Activated CD8-positive, alpha-beta memory T cell treated with anti-CD3 and anti-CD28 coated beads, Interleukin-2, amount 50 U/mL, for 48 hours (primary cell): Measurements from ENCODE around the gene REC8.
"Not testable (repeated sequence)": the region's sequence is repeated elsewhere in the genome, so short reads cannot be mapped to it uniquely, and the experiment has no call there.

Experiments used
- DNase-seq: peaks from one replicate; pipeline ENCODE4 v3.0.0-alpha.2; 2020

REC8 gene

DNA sequence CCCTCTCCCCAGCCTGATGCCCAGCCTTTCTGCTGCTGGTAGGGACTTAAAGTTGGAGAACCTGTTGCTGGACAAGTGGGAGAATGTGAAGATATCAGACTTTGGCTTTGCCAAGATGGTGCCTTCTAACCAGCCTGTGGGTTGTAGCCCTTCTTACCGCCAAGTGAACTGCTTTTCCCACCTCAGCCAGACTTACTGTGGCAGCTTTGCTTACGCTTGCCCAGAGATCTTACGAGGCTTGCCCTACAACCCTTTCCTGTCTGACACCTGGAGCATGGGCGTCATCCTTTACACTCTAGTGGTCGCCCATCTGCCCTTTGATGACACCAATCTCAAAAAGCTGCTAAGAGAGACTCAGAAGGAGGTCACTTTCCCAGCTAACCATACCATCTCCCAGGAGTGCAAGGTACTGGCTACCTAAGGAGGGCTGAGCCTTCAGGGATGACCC lies 35.2 kb downstream of the REC8 start:
- DNase-seq, result no peak

- DNase-seq, result no peak
These were observed 35.7 kb downstream of the REC8 start for GRCh38 chr14:24207625-24208024.

GRCh38 chr14:24211311-24211710 lies 39.4 kb downstream of the REC8 start:
- DNase-seq, result no peak

GRCh38 chr14:24212924-24213865 lies 41.3 kb downstream of the REC8 start, which contains the start of gene CHMP4A:
CHMP4A (minus strand) TSS chr14:24213488; CDS start chr14:24213439, 49 bp downstream.
- peak; percentile 97 for DNase-seq

DNA sequence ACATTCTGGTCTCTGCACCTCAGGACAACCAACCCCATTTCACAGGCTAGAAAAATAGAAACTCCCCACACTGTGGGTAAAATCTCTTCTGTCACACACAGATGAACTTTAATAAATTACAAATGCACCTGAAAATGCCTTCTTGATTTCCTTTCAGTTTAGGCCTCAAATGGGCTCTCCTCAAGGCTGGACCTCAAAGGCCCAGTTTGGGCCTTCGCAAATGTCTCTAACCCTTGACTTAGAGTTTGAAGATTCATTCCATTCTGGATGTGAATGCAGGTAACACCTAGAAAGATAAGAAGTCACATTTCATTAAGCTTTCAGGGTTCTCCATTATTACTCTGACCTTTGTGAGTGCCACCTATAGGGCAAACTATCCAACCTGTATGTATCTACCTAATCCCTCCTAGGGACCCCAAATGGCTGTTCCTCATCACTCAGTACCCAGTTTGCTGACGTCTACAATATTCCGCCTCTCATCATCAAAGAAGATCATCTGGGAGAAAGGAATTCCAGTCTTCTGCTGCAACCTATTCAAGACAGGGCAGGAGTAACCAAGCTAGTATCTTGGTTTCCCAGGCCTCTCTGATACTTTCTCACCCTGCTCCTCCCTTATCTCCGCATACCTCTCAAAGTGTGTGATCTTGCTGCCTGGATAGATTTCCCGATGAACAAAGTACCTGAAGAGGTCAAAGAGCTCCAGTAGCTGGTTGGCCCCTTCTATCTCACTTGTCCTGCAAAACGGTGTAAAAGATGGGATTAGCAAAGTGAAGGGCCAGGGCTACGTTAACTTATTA lies 42.2 kb downstream of the REC8 start:
- DNase-seq, result no peak

DNA sequence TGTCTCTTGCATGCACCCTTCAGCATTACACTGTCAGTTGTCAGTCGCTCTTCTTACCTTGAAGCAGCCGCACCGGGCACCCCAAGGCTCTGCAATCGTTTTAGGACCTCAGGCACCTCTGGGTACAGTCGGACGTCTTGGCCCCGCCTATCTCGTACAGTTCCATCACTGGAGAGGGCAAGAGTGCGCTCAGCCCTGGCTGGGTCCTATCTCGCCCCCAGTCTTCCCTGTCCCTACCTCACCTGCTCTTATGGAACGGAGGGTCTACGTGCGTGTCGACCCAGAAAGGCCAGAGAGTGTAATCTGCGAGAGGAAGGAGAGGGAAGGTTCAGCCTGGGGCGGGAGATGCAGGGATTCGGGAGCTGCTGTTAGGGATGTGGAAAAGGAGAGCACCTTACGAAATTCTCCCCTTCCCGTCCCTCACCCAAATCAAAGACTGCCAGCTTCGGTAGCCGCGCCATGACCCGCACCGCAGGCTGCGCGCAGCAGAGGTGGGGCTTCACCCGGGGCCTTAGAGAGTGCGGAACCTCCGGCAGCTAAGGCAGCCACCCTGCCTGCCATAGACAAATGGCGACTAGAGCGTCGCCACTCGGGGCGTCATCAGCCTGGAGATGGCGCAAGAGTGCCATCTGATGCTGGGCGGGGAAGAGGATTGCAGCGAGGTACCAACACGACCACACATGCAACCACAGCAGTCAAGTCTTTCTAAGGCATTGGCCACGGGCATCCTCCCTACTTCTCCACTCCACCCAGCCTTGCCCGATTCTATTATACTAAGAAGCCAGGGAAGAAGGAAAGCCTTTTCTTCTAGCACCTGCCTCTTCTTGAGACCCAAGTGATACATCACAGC lies 43.8 kb downstream of the REC8 start, which contains the start of gene MDP1:
Gene MDP1, minus strand, starts transcription at position 572 of the 850 bp plus-strand sequence. Its CDS starts 111 bp downstream, at position 461.
- DNase-seq, result peak; percentile 89

DNA sequence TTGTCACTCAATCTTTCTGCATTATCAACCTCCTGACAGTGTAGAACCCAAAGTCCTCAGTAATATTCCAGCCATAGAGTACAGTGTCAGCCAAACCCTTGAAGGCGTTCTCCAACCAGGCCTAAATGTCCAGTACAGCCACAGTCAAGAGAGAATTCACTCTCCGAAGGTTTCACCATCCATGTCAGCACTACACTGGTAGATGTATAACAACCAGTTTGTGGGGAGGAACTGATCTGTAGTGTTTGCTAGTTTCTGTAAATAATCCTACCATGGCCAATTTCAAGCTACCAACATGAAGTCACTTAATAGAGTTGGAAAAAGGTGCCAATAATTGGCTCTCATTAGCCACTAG lies 44.4 kb downstream of the REC8 start:
- DNase-seq, result no peak

DNA sequence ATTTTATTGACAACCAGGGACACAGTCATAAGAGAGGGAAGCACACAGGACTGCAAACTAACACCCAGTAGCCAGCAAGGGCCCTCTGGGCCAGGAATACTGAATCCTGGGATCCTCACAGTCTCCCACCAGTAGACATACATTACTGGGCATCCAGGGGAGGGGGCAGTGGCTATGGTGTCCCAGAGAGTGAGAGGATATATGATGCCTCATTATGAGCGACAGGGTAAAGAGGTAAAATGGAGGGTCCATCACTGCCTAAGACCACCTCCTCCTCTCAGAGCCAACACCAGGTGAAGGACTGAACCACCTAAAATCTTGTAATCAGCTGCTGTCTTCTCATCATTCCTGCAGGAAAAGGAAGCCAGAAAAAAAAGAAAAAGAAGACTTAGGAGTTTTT lies 45.0 kb downstream of the REC8 start:
- not testable (repeated sequence) for DNase-seq

- DNase-seq, result no peak
These were observed 47.2 kb downstream of the REC8 start for GRCh38 chr14:24219080-24219479.

DNA sequence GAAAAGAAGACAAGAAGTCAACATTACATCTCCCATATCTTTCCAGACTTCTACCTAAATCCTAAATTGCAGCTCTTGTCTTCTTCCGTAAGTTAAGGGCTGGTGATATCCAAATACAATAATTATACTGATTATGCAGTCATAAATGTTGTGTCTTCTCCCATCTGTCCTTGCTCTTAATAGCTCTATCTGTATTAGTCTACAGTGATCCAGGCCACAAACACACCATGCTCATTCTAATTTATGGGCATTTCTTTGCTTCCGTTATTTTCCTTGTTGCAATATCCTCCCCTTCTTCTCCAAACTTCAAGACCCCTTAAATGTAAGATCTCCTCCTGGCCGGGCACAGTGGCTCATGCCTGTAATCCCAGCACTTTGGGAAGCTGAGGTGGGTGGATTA lies 47.6 kb downstream of the REC8 start:
- DNase-seq, result no peak

DNA sequence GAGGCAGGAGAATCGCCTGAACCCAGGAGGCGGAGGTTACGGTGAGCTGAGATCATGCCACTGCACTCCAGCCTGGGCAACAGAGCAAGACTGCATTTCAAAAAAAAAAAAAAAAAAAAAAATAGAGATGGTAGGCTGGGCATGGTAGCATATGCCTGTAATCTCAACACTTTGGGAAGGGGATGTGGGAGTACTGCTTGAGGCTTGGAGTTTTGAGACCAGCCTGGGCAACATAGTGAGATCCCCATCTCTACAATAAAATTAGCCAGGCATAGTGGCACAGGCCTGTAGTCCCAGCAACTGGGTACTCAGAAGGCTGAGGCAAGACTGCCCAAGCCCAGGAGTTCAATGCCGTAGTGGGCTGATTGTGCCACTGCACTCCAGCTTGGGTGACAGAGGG lies 51.1 kb downstream of the REC8 start:
- DNase-seq, result not testable (repeated sequence)

- no peak for DNase-seq
These were observed 52.8 kb downstream of the REC8 start for GRCh38 chr14:24224618-24225071.

- no peak for DNase-seq
These were observed 54.6 kb downstream of the REC8 start for GRCh38 chr14:24226473-24226872.

- DNase-seq, result no peak
These were observed 57.0 kb downstream of the REC8 start for GRCh38 chr14:24228902-24229301.
